ENCODE measurements around the gene ATOSA.
A peak's percentile ranks its signal among the peaks of the same experiment; 100 is the strongest.

The ATOSA gene

DNA sequence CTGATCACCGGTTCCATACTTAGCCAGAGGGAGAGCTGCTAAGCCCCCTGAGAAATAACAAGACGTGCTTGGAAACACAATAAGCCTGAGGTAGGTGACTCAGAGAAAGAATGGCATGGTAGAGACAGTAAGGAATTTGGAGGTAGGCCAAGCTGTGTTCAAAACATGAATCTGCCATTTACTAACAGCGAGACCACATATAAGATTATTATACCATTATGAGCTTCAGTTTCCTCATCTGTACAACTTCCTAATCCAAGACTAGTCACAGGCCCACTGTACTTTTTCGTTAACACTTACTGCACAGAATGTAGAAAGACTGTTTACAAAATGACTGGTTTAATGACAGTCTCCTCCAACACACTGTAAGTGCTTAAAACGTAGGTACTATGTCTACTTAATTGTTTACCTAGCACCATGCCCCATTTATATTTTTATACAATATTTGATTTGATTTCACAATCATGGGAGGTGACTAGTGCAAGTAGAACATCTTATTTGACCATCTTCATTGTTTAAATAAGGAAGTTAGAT, 25.7 kb downstream of the ATOSA start:
- no peak for TF ChIP-seq ZFX (IDR thresholded peaks at IDR 0.05; ENCODE audit: borderline replicate concordance)
- TF ChIP-seq, protein P1, sequence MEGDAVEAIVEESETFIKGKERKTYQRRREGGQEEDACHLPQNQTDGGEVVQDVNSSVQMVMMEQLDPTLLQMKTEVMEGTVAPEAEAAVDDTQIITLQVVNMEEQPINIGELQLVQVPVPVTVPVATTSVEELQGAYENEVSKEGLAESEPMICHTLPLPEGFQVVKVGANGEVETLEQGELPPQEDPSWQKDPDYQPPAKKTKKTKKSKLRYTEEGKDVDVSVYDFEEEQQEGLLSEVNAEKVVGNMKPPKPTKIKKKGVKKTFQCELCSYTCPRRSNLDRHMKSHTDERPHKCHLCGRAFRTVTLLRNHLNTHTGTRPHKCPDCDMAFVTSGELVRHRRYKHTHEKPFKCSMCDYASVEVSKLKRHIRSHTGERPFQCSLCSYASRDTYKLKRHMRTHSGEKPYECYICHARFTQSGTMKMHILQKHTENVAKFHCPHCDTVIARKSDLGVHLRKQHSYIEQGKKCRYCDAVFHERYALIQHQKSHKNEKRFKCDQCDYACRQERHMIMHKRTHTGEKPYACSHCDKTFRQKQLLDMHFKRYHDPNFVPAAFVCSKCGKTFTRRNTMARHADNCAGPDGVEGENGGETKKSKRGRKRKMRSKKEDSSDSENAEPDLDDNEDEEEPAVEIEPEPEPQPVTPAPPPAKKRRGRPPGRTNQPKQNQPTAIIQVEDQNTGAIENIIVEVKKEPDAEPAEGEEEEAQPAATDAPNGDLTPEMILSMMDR (IDR thresholded peaks at IDR 0.05): no peak
- H3K27ac ChIP-seq: peak overlapping the region; percentile 49

DNA sequence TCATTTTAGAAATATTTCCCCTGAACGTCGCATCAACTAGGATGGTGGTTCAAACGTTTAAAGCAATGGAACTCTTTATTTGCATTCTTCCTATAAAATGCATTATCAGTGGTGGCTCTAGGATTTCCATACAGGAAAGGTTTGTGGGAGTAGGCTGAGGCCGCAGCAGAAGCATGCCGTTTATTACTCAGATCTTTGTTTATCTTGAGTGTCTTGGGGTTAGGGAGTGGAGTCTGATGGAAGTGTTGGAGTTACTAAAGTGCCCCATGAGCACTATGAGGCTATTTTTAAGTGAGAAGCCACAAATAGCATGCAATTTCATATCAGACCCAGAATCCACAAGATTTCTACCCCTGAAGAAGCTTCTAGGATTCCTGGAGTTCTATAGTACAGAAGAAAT, 26.2 kb downstream of the ATOSA start:
- peak overlapping the region; percentile 49 for H3K27ac ChIP-seq
- no peak for TF ChIP-seq ZFX (IDR thresholded peaks at IDR 0.05; ENCODE audit: borderline replicate concordance)

DNA sequence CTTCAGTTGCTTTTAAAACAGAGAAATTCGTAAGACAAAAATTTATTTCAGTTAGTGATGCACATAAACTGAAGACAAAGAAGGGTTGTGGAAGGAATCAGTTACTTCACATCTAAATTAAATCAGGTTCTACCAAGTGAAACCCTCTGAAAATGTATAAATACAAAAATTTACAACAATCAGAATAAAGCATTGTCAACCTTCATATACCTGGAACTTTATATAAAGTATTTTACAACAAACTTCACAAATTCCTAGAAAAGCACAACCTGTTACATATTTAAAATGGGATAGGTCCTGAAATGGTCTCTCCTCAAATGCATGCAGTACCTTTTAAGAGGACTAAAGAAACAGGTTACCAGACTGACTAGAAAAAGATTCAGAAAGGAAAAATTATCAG, 26.9 kb downstream of the ATOSA start:
- TF ChIP-seq ZFX (IDR thresholded peaks at IDR 0.05; ENCODE audit: borderline replicate concordance): no peak
- TF ChIP-seq, protein P1 (IDR thresholded peaks at IDR 0.05): no peak
- H3K27ac ChIP-seq: no peak overlapping the region; the same call in 1 of the 2 replicates

DNA sequence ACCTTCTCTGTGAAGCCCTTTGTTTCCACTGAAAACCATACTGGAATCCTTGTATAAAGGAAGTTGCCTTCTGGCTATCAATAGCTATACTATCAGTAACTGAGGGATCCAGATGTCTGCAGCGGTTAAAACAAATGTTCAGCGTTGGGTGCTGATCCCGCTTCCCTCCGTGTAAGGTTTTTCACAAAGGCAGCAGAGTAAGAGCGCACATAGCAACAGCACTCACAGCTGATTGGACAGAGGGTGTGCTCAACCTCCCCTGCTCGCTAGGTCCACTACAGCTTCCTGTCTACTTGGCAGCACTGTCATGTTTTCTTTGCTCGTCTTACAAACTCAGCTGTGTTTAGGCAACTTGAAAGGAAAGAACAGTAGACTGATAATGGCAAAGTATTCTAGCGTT, 27.3 kb downstream of the ATOSA start:
- TF ChIP-seq, protein P1 (IDR thresholded peaks at IDR 0.05): no peak
- no peak for TF ChIP-seq ZFX (IDR thresholded peaks at IDR 0.05; ENCODE audit: borderline replicate concordance)
- H3K27ac ChIP-seq: no peak overlapping the region; the same call in 1 of the 2 replicates

DNA sequence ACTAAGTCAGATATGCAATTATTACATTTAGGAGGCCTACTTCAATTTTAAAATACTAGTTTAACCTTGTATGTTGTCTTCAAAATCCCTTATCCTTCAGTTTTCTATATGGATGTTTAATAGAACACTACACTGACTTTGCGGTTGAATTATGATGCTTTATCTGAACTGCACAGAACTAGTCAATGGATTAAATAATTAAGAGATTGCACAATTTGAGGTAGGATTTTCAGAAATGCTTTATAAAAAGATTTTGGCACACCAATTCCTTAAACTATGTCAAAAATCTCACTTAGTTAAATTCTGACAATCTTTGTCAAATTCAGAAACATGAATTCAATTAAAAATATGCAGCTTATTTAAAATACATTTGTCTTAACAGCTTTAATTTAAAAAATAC, 28.1 kb downstream of the ATOSA start:
- H3K27ac ChIP-seq: no peak overlapping the region
- TF ChIP-seq, protein P1 (IDR thresholded peaks at IDR 0.05): no peak
- TF ChIP-seq ZFX (IDR thresholded peaks at IDR 0.05; ENCODE audit: borderline replicate concordance): no peak

DNA sequence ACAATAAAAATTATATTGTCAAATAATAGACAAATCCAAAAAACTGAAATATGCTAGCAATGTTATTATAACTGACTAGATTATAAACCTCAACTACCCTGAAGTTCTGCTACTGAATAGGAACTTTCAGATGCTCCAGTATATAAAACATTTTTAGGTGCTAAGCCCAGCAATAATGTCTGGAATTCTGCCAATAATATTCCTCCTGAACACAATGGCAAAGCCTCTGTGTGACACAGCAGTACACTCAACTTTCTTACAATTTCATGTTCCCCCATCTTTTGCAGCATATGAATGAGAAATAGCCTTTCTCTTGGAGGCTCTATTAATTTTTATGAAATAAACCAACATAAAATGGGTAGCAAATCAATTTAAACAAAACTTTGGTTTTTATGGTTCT, 29.5 kb downstream of the ATOSA start:
- no peak overlapping the region for H3K27ac ChIP-seq
- no peak for TF ChIP-seq ZFX (IDR thresholded peaks at IDR 0.05; ENCODE audit: borderline replicate concordance)
- TF ChIP-seq, protein P1 (IDR thresholded peaks at IDR 0.05): no peak

DNA sequence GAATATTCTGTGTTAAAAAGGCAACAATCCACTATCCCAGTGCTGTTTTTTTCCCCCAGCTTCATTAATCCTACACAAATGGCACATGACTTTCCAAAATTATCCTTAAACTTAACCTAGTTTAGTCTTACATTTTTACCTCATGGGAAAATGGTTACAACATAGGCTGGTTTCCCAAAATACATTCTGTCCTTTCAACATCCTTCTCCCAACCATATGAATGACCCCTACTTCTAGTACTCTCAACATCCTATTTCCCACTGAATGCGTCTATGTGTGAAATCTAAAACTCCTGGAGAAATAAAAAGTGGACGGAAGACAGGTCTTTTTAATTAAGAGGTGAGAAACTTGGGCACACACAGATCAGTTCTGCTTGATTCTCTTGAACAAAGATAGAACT, 33.3 kb downstream of the ATOSA start:
- no peak overlapping the region for H3K27ac ChIP-seq
- no peak for TF ChIP-seq ZFX (IDR thresholded peaks at IDR 0.05; ENCODE audit: borderline replicate concordance)
- TF ChIP-seq, protein P1 (IDR thresholded peaks at IDR 0.05): no peak

Measured in 22Rv1 (cell line).